Gastrocnemius medialis (tissue), 4 donors: ENCODE measurements around the gene TMEM52.

Source experiments
- CTCF ChIP-seq, 5 experiments: fragments of 450-650 bp in 3 of 5; fragments of 200-600 bp in 2 of 5; sonication (generic) in 2 of 5; IDR thresholded peaks in 4 of 5; conservative IDR thresholded peaks in 1 of 5; 1 replicate in 4 of 5; 2 replicates in 1 of 5; pipeline ENCODE4 v1.5.1; 2016 to 2019; ENCODE audit warnings: antibody characterized with exemption in 5 of 5, mild to moderate bottlenecking in 3 of 5, moderate library complexity in 3 of 5
- POLR2A ChIP-seq, 2 donors: fragments of 450-650 bp; IDR thresholded peaks; one replicate each; pipeline ENCODE4 v1.6.1; 2017; ENCODE audit warnings: antibody characterized with exemption in 2 of 2, mild to moderate bottlenecking in 2 of 2, moderate library complexity in 2 of 2

GRCh38 chr1:1883092-1883873 is 35.8 kb downstream of the TMEM52 start:
- TF ChIP-seq CTCF (IDR thresholded peaks at IDR 0.05 in 4 of 5, conservative IDR thresholded peaks at IDR 0.05 in 1 of 5) (no peak), POLR2A (IDR thresholded peaks at IDR 0.05) (no peak)
